Adrenal gland (tissue), 5 donors: Measurements from ENCODE around the gene AQP2.

Experiments
- CTCF ChIP-seq, 6 experiments: fragments of 450-650 bp in 4 of 6; fragments of 200-600 bp in 2 of 6; sonication (generic) in 1 of 6; IDR thresholded peaks; 1 replicate in 5 of 6; 2 replicates in 1 of 6; pipeline versions ENCODE4 v1.5.1 to v1.8.0; 2016 to 2021; ENCODE audit warnings: antibody characterized with exemption in 6 of 6, mild to moderate bottlenecking in 2 of 6, moderate library complexity in 1 of 6
- POLR2A ChIP-seq, 2 donors: fragments of 450-650 bp; IDR thresholded peaks; one replicate each; pipeline ENCODE4 v1.6.1; 2017; ENCODE audit warnings: antibody characterized with exemption in 2 of 2, mild to moderate bottlenecking in 2 of 2, moderate library complexity in 1 of 2
- donor health status: DM: no; HTN: no; CAD: no.

DNA sequence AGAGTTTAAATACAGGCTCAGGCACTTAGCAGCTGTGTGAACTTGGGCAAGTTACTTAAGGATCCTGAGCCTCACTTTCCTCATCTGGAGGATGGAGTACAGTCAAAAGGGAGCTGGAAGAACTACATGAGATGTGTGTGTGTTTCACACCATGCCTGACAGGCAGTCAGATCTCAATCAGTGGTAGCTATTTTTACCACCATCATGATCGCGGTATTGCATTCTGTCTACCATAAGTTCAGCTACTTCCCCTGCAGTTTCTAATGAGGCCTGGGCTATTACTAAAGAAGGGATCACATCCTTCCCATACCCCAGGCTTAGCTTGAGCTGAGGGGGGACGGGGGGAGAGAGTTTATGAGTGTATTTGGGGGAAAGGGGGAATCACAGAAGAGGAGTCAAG is 29.3 kb downstream of the AQP2 start:
- TF ChIP-seq CTCF (IDR thresholded peaks at IDR 0.05) (no peak), POLR2A (IDR thresholded peaks at IDR 0.05) (no peak)
